SK-N-SH treated with all-trans-retinoic acid at 6 μM for 48 hours (cell line): ENCODE results near the gene CUEDC1.

Experiments used
- ARNTL ChIP-seq: fragments of 450-650 bp; formaldehyde crosslinking; IDR thresholded peaks from 2 replicates; pipeline ENCODE4 v1.5.0; 2020; ENCODE audit warnings: low read depth, mild to moderate bottlenecking, moderate library complexity, borderline replicate concordance
- BACH2 ChIP-seq: fragments of 250-450 bp; sonication (Bioruptor Pico); IDR thresholded peaks from 2 replicates; pipeline ENCODE4 v1.9.0; 2021; ENCODE audit warnings: mild to moderate bottlenecking, borderline replicate concordance
- CSDC2 ChIP-seq: fragments of 250-450 bp; sonication (Bioruptor Pico); IDR thresholded peaks from 2 replicates; pipeline ENCODE4 v1.5.0; 2020; ENCODE audit warnings: mild to moderate bottlenecking, moderate library complexity
- PPARA ChIP-seq: fragments of 250-450 bp; sonication (Bioruptor Pico); IDR thresholded peaks from 2 replicates; pipeline ENCODE4 v1.5.0; 2020; ENCODE audit warnings: mild to moderate bottlenecking, borderline replicate concordance
- RARB ChIP-seq: fragments of 250-450 bp; sonication (Bioruptor Pico); IDR thresholded peaks from 2 replicates; pipeline ENCODE4 v1.8.0; 2021; ENCODE audit warnings: mild to moderate bottlenecking, moderate library complexity
- TCF4 ChIP-seq: fragments of 250-450 bp; sonication (Bioruptor Pico); IDR thresholded peaks from 2 replicates; pipeline ENCODE4 v1.8.0; 2021; ENCODE audit warnings: mild to moderate bottlenecking, moderate library complexity, borderline replicate concordance
- ZFP30 ChIP-seq: fragments of 450-650 bp; formaldehyde crosslinking; IDR thresholded peaks from 2 replicates; pipeline ENCODE4 v1.5.0; 2022; ENCODE audit warnings: mild to moderate bottlenecking, moderate library complexity
- ZNF565 ChIP-seq: fragments of 450-650 bp; formaldehyde crosslinking; conservative IDR thresholded peaks from 2 replicates; pipeline ENCODE4 v1.5.0; 2020; ENCODE audit warnings: low read depth, mild to moderate bottlenecking, moderate library complexity
- TF ChIP-seq, protein P1 (sequence below): fragments of 250-450 bp; sonication (Bioruptor Pico); IDR thresholded peaks from 2 replicates; pipeline ENCODE4 v1.8.0; 2020; ENCODE audit warnings: mild to moderate bottlenecking, moderate library complexity, borderline replicate concordance
- TF ChIP-seq, protein P2 (sequence below): fragments of 250-450 bp; sonication (Bioruptor Pico); IDR thresholded peaks from 2 replicates; pipeline ENCODE4 v1.5.1; 2020; ENCODE audit warnings: low read depth, mild to moderate bottlenecking, moderate library complexity
- TF ChIP-seq, protein P3 (sequence below): fragments of 250-450 bp; sonication (Bioruptor Pico); IDR thresholded peaks from 2 replicates; pipeline ENCODE4 v1.8.0; 2021; ENCODE audit warnings: low read depth, mild to moderate bottlenecking, moderate library complexity, borderline replicate concordance

DNA sequence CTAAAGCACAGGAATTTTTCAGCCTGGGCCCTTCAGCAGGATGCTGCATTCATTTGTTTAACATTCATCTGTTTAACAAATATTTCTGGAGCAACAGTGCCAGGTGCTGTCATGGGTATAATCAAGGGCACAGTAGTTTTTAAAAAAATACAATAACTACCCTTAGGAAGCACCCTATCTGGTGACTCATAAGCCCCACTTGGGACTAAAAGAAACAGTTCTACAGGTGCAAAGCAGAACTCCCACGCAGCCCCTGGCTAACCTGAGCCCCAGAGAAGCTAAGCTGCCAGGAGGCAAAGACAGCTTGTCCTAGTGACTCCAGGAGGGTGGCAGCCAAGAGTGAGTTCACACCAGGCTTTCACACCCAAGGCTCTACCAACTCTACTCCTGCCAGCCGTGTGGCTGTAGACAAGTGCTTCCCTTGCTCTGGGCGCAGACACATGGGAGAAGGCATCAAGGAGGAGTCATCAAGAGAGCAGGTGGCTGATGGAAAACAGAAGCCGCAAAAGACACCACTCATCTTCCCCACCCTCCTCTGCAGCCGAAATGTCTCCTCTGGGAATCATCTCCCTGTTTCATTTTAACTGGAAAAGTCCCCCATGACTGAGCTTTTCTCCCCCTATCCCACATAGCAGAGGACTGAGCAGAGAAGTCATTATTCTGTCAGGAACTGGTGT, 14.4 kb downstream of the CUEDC1 start:
- TF ChIP-seq, protein P1, sequence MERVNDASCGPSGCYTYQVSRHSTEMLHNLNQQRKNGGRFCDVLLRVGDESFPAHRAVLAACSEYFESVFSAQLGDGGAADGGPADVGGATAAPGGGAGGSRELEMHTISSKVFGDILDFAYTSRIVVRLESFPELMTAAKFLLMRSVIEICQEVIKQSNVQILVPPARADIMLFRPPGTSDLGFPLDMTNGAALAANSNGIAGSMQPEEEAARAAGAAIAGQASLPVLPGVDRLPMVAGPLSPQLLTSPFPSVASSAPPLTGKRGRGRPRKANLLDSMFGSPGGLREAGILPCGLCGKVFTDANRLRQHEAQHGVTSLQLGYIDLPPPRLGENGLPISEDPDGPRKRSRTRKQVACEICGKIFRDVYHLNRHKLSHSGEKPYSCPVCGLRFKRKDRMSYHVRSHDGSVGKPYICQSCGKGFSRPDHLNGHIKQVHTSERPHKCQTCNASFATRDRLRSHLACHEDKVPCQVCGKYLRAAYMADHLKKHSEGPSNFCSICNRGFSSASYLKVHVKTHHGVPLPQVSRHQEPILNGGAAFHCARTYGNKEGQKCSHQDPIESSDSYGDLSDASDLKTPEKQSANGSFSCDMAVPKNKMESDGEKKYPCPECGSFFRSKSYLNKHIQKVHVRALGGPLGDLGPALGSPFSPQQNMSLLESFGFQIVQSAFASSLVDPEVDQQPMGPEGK = no peak
- TF ChIP-seq RARB = no peak
- no peak for TF ChIP-seq ZNF565 (CRISPR knock-in tag)
- TF ChIP-seq, protein P2, sequence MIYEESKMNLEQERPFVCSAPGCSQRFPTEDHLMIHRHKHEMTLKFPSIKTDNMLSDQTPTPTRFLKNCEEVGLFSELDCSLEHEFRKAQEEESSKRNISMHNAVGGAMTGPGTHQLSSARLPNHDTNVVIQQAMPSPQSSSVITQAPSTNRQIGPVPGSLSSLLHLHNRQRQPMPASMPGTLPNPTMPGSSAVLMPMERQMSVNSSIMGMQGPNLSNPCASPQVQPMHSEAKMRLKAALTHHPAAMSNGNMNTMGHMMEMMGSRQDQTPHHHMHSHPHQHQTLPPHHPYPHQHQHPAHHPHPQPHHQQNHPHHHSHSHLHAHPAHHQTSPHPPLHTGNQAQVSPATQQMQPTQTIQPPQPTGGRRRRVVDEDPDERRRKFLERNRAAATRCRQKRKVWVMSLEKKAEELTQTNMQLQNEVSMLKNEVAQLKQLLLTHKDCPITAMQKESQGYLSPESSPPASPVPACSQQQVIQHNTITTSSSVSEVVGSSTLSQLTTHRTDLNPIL = no peak
- no peak for TF ChIP-seq ZFP30 (CRISPR knock-in tag)
- TF ChIP-seq PPARA (CRISPR knock-in tag) = no peak
- TF ChIP-seq CSDC2 = no peak
- no peak for TF ChIP-seq TCF4 (CRISPR knock-in tag)
- TF ChIP-seq ARNTL (CRISPR knock-in tag) = no peak
- TF ChIP-seq BACH2 (CRISPR knock-in tag) = no peak
- TF ChIP-seq, protein P3, sequence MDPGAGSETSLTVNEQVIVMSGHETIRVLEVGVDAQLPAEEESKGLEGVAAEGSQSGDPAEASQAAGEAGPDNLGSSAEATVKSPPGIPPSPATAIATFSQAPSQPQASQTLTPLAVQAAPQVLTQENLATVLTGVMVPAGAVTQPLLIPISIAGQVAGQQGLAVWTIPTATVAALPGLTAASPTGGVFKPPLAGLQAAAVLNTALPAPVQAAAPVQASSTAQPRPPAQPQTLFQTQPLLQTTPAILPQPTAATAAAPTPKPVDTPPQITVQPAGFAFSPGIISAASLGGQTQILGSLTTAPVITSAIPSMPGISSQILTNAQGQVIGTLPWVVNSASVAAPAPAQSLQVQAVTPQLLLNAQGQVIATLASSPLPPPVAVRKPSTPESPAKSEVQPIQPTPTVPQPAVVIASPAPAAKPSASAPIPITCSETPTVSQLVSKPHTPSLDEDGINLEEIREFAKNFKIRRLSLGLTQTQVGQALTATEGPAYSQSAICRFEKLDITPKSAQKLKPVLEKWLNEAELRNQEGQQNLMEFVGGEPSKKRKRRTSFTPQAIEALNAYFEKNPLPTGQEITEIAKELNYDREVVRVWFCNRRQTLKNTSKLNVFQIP (CRISPR knock-in tag) = no peak
